WTC11 (cell line): ENCODE measurements around the gene TMEM150A. TPM values are rescaled to one million over a fixed set of nuclear protein-coding genes. Genes with fewer than 3 reads are reported as not detected.

Source experiments
- ATAC-seq: fragments of 200-7000 bp; cut with Tn5 transposase; 2 replicates; pipeline ENCODE4 v1.10.0; 2021; ENCODE audit warnings: mild to moderate bottlenecking, moderate library complexity
- CTCF ChIA-PET: fragments of 300-600 bp; sonication (Branson Sonifier 250); formaldehyde crosslinking; loops from one replicate; lab custom pipeline; 2021; ENCODE audit warnings: antibody characterized with exemption; lab: Charles Lee
- POLR2A ChIA-PET: fragments of 350-600 bp; sonication (Branson Sonifier 250); formaldehyde crosslinking; loops from one replicate; lab custom pipeline; 2021; ENCODE audit warnings: antibody characterized with exemption; lab: Charles Lee
- DNase-seq: peaks from one replicate; pipeline ENCODE4 v3.0.0; 2021; ENCODE audit warnings: low spot score
- H3K27ac Mint-ChIP-seq: 2 replicates; pipeline ENCODE4 v1.8.0; 2021; ENCODE audit warnings: mixed read lengths
- H3K27me3 Mint-ChIP-seq: 2 replicates; pipeline ENCODE4 v1.8.0; 2021; ENCODE audit warnings: low read depth, mild to moderate bottlenecking, moderate library complexity, mixed read lengths
- H3K36me3 Mint-ChIP-seq: 2 replicates; pipeline ENCODE4 v1.8.0; 2021; ENCODE audit warnings: mixed read lengths
- H3K4me1 Mint-ChIP-seq: 2 replicates; pipeline ENCODE4 v1.8.0; 2022; ENCODE audit warnings: mixed read lengths
- H3K4me3 Mint-ChIP-seq: 2 replicates; pipeline ENCODE4 v1.8.0; 2021; ENCODE audit warnings: mild to moderate bottlenecking, moderate library complexity, mixed read lengths
- H3K9me3 Mint-ChIP-seq: 2 replicates; pipeline ENCODE4 v1.8.0; 2021; ENCODE audit warnings: mixed read lengths
- CREB1 ChIP-seq: sonication (generic); formaldehyde crosslinking; IDR thresholded peaks from 2 replicates; pipeline ENCODE4 v1.8.0; 2023; ENCODE audit warnings: mild to moderate bottlenecking, missing genetic modification reagents
- FOXK1 ChIP-seq: sonication (generic); formaldehyde crosslinking; IDR thresholded peaks from 2 replicates; pipeline ENCODE4 v1.8.0; 2022; ENCODE audit warnings: mild to moderate bottlenecking, moderate library complexity, missing genetic modification reagents
- MYBL2 ChIP-seq: sonication (generic); formaldehyde crosslinking; IDR thresholded peaks from 2 replicates; pipeline ENCODE4 v1.8.1; 2023; ENCODE audit warnings: mild to moderate bottlenecking, moderate library complexity, missing genetic modification reagents
- NFE2L1 ChIP-seq: sonication (generic); formaldehyde crosslinking; IDR thresholded peaks from 2 replicates; pipeline ENCODE4 v1.8.1; 2023; ENCODE audit warnings: missing genetic modification reagents
- NR3C1 ChIP-seq: sonication (generic); formaldehyde crosslinking; conservative IDR thresholded peaks from 2 replicates; pipeline ENCODE4 v1.8.1; 2023; ENCODE audit warnings: low read depth, mild to moderate bottlenecking, missing genetic modification reagents
- SMAD4 ChIP-seq: sonication (generic); formaldehyde crosslinking; IDR thresholded peaks from 2 replicates; pipeline ENCODE4 v1.8.0; 2022; ENCODE audit warnings: mild to moderate bottlenecking, missing genetic modification reagents
- TEAD4 ChIP-seq: sonication (generic); formaldehyde crosslinking; IDR thresholded peaks from 2 replicates; pipeline ENCODE4 v1.8.0; 2022; ENCODE audit warnings: mild to moderate bottlenecking, missing genetic modification reagents
- ZNF317 ChIP-seq: sonication (generic); formaldehyde crosslinking; IDR thresholded peaks from 2 replicates; pipeline ENCODE4 v1.8.1; 2023; ENCODE audit warnings: low read depth, mild to moderate bottlenecking, moderate library complexity, missing genetic modification reagents, borderline replicate concordance
- ZNF416 ChIP-seq: fragments of 250-450 bp; sonication (Bioruptor Pico); IDR thresholded peaks from 2 replicates; pipeline ENCODE4 v1.9.0; 2021; ENCODE audit warnings: mild to moderate bottlenecking, inconsistent platforms
- total RNA-seq: library from RNA; stranded (reverse); gene quantifications from 3 replicates; pipeline ENCODE4 v1.2.3, GENCODE V29; 2021
- TF ChIP-seq, protein P1 (sequence below): sonication (generic); formaldehyde crosslinking; IDR thresholded peaks from 2 replicates; pipeline ENCODE4 v1.8.1; 2023; ENCODE audit warnings: mild to moderate bottlenecking, missing genetic modification reagents, moderate library complexity
- TF ChIP-seq, protein P2 (sequence below): sonication (generic); formaldehyde crosslinking; IDR thresholded peaks from 2 replicates; pipeline ENCODE4 v1.8.0; 2022; ENCODE audit warnings: mild to moderate bottlenecking, missing genetic modification reagents
- TF ChIP-seq, protein P3 (sequence below): sonication (generic); formaldehyde crosslinking; IDR thresholded peaks from 2 replicates; pipeline ENCODE4 v1.8.1; 2022; ENCODE audit warnings: missing genetic modification reagents, borderline replicate concordance
- TF ChIP-seq, protein P4 (sequence below): sonication (generic); formaldehyde crosslinking; conservative IDR thresholded peaks from 2 replicates; pipeline ENCODE4 v1.8.1; 2022; ENCODE audit warnings: mild to moderate bottlenecking, missing genetic modification reagents
- TF ChIP-seq, protein P5 (sequence below): sonication (generic); formaldehyde crosslinking; IDR thresholded peaks from 2 replicates; pipeline ENCODE4 v1.8.1; 2023; ENCODE audit warnings: mild to moderate bottlenecking, missing genetic modification reagents, borderline replicate concordance
- TF ChIP-seq, protein P6 (sequence below): sonication (generic); formaldehyde crosslinking; IDR thresholded peaks from 2 replicates; pipeline ENCODE4 v1.8.1; 2022; ENCODE audit warnings: mild to moderate bottlenecking, missing genetic modification reagents, moderate library complexity, borderline replicate concordance
- TF ChIP-seq, protein P7 (sequence below): sonication (generic); formaldehyde crosslinking; IDR thresholded peaks from 2 replicates; pipeline ENCODE4 v1.8.1; 2023; ENCODE audit warnings: mild to moderate bottlenecking, moderate library complexity, missing genetic modification reagents

TMEM150A gene
- total RNA-seq, 1 experiment from 2014 or later = 20.9 TPM

DNA sequence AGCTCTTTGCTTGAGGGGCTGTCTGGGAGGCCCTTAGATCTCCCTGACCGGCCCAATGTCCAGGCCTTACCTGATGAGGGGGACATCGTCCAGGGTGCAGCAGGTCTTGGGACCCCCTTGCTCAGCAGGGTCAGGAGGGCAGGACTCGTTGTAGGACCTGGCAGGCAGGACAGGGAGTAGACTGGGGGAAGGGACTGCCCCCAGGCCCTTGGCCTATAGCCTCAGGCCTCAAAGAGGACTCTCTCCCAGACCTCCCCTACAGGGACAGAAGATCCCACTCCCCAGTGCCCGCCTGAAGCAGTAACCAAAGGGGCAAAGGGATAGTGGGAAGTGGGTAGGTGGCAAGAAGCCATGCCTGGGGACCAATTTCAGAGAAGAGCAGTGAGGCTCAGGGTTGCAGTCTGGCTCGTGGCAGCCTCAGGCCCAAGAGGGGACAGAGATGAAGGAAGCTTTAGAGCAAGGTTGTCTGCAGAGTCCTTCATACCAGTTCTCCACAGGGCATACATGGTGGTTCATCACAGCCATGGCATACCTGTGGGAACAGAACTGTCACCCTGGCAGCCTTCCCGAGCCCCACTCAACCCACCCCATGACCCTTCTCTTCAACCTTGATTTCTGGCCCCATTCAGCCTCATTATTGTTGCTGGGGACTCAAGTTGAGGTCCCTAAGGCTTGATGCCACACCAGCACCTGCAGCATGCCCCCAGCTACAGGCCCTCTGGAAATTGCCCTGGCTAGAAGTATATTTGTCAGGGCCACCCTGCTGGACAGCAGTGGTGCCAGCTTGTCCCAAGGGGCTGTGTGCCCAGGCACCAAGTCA lies 1.3 kb downstream of the TMEM150A start:
- H3K4me3 Mint-ChIP-seq = peak overlapping the region; percentile 86
- ChIA-PET POLR2A (interaction anchor here (0.5 to 1.1 kb wide), 2 partner anchors 11 to 39 kb away, joined by 3 to 4 read pairs; no protein-coding TSS in a partner anchor), CTCF (no interaction called here)
- 0 out of 2 replicates have a peak overlapping the region, but pooled peaks have one; percentile 15 for H3K27ac Mint-ChIP-seq
- DNase-seq (no peak), ATAC-seq (no peak)
- no peaks in the 10 kb centered on the region for H3K27me3 Mint-ChIP-seq
- H3K4me1 Mint-ChIP-seq = peaks cover 18% of the 10 kb centered on the region
- no peaks in the 10 kb centered on the region for H3K9me3 Mint-ChIP-seq
- peaks cover 14% of the 10 kb centered on the region; the same call in 1 of the 2 replicates for H3K36me3 Mint-ChIP-seq
- TF ChIP-seq NR3C1 (CRISPR knock-in tag) (no peak), NFE2L1 (CRISPR knock-in tag) (no peak), CREB1 (CRISPR knock-in tag) (no peak), SMAD4 (no peak), ZNF317 (no peak), TEAD4 (no peak), ZNF416 (no peak), MYBL2 (no peak), FOXK1 (CRISPR knock-in tag) (no peak)
- TF ChIP-seq, protein P1, sequence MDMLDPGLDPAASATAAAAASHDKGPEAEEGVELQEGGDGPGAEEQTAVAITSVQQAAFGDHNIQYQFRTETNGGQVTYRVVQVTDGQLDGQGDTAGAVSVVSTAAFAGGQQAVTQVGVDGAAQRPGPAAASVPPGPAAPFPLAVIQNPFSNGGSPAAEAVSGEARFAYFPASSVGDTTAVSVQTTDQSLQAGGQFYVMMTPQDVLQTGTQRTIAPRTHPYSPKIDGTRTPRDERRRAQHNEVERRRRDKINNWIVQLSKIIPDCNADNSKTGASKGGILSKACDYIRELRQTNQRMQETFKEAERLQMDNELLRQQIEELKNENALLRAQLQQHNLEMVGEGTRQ (CRISPR knock-in tag) = no peak
- TF ChIP-seq, protein P2, sequence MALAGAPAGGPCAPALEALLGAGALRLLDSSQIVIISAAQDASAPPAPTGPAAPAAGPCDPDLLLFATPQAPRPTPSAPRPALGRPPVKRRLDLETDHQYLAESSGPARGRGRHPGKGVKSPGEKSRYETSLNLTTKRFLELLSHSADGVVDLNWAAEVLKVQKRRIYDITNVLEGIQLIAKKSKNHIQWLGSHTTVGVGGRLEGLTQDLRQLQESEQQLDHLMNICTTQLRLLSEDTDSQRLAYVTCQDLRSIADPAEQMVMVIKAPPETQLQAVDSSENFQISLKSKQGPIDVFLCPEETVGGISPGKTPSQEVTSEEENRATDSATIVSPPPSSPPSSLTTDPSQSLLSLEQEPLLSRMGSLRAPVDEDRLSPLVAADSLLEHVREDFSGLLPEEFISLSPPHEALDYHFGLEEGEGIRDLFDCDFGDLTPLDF (CRISPR knock-in tag) = no peak
- TF ChIP-seq, protein P3, sequence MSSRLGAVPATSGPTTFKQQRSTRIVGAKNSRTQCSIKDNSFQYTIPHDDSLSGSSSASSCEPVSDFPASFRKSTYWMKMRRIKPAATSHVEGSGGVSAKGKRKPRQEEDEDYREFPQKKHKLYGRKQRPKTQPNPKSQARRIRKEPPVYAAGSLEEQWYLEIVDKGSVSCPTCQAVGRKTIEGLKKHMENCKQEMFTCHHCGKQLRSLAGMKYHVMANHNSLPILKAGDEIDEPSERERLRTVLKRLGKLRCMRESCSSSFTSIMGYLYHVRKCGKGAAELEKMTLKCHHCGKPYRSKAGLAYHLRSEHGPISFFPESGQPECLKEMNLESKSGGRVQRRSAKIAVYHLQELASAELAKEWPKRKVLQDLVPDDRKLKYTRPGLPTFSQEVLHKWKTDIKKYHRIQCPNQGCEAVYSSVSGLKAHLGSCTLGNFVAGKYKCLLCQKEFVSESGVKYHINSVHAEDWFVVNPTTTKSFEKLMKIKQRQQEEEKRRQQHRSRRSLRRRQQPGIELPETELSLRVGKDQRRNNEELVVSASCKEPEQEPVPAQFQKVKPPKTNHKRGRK (CRISPR knock-in tag) = no peak
- TF ChIP-seq, protein P4, sequence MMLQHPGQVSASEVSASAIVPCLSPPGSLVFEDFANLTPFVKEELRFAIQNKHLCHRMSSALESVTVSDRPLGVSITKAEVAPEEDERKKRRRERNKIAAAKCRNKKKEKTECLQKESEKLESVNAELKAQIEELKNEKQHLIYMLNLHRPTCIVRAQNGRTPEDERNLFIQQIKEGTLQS (CRISPR knock-in tag) = no peak
- TF ChIP-seq, protein P5, sequence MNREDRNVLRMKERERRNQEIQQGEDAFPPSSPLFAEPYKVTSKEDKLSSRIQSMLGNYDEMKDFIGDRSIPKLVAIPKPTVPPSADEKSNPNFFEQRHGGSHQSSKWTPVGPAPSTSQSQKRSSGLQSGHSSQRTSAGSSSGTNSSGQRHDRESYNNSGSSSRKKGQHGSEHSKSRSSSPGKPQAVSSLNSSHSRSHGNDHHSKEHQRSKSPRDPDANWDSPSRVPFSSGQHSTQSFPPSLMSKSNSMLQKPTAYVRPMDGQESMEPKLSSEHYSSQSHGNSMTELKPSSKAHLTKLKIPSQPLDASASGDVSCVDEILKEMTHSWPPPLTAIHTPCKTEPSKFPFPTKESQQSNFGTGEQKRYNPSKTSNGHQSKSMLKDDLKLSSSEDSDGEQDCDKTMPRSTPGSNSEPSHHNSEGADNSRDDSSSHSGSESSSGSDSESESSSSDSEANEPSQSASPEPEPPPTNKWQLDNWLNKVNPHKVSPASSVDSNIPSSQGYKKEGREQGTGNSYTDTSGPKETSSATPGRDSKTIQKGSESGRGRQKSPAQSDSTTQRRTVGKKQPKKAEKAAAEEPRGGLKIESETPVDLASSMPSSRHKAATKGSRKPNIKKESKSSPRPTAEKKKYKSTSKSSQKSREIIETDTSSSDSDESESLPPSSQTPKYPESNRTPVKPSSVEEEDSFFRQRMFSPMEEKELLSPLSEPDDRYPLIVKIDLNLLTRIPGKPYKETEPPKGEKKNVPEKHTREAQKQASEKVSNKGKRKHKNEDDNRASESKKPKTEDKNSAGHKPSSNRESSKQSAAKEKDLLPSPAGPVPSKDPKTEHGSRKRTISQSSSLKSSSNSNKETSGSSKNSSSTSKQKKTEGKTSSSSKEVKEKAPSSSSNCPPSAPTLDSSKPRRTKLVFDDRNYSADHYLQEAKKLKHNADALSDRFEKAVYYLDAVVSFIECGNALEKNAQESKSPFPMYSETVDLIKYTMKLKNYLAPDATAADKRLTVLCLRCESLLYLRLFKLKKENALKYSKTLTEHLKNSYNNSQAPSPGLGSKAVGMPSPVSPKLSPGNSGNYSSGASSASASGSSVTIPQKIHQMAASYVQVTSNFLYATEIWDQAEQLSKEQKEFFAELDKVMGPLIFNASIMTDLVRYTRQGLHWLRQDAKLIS (CRISPR knock-in tag) = no peak
- TF ChIP-seq, protein P6, sequence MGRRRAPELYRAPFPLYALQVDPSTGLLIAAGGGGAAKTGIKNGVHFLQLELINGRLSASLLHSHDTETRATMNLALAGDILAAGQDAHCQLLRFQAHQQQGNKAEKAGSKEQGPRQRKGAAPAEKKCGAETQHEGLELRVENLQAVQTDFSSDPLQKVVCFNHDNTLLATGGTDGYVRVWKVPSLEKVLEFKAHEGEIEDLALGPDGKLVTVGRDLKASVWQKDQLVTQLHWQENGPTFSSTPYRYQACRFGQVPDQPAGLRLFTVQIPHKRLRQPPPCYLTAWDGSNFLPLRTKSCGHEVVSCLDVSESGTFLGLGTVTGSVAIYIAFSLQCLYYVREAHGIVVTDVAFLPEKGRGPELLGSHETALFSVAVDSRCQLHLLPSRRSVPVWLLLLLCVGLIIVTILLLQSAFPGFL (CRISPR knock-in tag) = no peak
- TF ChIP-seq, protein P7, sequence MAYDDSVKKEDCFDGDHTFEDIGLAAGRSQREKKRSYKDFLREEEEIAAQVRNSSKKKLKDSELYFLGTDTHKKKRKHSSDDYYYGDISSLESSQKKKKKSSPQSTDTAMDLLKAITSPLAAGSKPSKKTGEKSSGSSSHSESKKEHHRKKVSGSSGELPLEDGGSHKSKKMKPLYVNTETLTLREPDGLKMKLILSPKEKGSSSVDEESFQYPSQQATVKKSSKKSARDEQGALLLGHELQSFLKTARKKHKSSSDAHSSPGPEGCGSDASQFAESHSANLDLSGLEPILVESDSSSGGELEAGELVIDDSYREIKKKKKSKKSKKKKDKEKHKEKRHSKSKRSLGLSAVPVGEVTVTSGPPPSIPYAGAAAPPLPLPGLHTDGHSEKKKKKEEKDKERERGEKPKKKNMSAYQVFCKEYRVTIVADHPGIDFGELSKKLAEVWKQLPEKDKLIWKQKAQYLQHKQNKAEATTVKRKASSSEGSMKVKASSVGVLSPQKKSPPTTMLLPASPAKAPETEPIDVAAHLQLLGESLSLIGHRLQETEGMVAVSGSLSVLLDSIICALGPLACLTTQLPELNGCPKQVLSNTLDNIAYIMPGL (CRISPR knock-in tag) = no peak
